HG02943 (cell line): ENCODE measurements around the gene USF2.
"Not testable (repeated sequence)": the region's sequence is repeated elsewhere in the genome, so short reads cannot be mapped to it uniquely, and the experiment has no call there.

Source experiments
- ATAC-seq: cut with Tn5 transposase; IDR thresholded peaks from one replicate; pipeline ENCODE4 v1.9.1; 2021; ENCODE audit warnings: mild to moderate bottlenecking, low read depth, moderate library complexity; ENCODE audit not compliant: unreplicated experiment

The USF2 gene, protein sequence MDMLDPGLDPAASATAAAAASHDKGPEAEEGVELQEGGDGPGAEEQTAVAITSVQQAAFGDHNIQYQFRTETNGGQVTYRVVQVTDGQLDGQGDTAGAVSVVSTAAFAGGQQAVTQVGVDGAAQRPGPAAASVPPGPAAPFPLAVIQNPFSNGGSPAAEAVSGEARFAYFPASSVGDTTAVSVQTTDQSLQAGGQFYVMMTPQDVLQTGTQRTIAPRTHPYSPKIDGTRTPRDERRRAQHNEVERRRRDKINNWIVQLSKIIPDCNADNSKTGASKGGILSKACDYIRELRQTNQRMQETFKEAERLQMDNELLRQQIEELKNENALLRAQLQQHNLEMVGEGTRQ

DNA sequence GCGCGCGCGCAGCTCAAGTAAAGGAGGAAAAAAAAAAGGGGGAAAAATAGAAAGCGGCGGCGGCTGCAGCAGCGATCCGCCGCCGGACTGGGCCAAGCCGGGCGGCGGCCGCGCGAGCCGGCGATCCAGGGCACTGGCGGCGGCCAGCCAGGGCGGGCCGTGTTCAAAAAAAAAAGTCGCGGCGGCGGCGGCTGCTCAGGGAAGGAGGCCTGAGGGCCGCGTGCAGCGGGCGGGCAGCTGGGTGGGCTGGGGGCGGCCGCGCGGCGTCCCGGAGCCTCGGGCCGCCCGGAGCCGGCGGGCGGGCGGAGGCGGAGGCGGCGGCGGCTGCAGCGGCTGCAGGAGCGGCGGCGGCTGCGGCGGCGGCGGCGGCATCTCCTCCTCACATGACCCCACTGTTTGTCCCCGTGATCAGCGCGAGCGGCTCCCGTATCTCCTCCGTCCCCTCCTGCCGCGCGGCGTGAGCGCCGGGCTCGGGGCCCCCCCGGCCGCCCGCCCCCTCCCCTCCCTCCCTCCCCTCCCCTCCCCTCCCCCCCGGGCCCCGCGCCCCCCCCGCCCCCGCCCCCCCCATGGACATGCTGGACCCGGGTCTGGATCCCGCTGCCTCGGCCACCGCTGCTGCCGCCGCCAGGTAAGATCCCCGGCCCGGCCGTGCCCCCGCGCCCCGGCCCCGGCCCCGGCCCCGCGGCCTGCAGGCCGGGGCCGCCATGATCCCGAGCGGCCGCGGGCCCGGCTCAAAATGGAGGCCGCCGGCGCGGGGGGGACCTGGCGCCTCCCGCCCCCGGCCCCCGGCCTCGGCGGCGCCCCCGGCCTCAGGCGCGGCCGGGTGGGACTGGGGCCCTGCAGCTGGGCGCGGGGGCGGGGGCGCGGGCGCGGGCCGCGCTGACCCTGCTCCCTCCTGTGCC lies at the start of gene USF2:
USF2 (plus strand) TSS at position 427 of the 902 bp plus-strand sequence; CDS start at position 567, 140 bp downstream.
- no peak for ATAC-seq

DNA sequence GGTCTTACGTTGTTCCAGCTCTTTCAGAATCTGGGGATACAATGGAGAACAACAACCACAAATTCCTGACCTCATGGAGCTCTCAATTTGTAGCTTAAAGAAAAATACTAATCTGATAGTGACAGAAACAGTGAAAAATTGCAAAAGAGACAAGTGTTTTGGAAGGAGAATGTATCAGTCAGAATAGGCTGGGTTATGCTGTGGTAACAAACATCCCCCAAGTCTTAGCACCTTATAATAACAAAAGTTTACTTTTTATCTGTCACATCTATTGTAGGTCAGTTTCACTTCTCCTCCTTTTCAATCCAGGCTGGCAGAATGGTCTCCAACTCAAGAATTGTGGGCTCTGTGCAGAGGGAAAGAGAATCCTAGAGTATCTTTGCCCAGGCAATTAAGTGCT lies 49.8 kb upstream of the USF2 start:
- no peak for ATAC-seq

DNA sequence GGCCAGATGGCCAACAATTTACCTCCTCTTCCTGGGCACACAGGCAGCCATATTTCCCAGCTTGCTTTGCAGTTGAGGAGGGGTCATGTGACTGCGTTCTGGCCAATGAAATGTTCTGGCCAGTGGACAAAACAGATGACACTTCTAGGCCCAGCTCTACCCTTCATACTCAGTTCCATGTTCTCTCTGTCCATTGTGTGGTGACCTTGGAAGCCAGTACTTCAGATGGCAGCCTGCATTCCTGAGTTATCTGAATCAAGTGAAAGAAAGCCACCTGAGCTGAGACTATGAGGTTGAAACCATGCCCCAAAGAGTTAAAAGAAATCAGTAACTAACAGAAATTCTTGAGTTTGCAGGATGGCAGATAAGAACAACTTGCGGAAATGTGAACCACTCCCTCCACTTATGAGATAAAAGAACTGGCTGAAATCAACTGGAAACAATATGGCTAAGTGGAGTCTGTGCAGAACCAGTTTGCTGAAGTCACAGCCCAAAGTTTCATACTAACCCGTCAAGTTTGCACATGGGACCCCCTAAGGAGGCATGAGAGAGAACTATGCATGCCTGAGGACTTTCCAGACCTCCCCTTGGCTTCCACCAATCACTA lies 48.3 kb upstream of the USF2 start:
- no peak for ATAC-seq

DNA sequence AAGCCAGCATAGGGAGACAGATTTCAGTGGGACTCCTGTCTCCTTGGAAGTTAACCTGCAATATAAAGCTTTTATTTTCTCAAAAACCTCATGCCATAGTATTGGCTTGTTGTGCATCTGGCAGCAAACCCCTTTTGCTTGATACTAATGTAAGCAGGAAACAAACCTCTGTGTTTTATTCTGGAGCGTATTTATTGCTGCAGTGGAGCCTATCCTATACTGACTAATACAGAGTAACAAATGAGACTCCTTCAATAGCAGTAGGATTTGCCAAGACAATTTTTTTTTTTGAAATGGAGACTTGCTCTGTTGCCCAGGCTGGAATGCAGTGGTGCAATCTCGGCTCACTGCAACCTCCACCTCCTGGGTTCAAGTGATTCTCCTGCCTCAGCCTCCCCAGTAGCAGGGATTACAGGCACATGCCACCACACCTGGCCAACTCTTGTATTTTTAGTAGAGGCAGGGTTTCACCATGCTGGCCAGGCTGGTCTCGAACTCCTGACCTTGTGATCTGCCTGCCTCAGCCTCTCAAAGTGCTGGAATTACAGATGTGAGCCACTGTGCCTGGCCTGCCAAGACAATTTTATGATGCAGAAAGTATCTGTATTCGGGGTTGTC lies 47.7 kb upstream of the USF2 start:
- ATAC-seq: not testable (repeated sequence)

DNA sequence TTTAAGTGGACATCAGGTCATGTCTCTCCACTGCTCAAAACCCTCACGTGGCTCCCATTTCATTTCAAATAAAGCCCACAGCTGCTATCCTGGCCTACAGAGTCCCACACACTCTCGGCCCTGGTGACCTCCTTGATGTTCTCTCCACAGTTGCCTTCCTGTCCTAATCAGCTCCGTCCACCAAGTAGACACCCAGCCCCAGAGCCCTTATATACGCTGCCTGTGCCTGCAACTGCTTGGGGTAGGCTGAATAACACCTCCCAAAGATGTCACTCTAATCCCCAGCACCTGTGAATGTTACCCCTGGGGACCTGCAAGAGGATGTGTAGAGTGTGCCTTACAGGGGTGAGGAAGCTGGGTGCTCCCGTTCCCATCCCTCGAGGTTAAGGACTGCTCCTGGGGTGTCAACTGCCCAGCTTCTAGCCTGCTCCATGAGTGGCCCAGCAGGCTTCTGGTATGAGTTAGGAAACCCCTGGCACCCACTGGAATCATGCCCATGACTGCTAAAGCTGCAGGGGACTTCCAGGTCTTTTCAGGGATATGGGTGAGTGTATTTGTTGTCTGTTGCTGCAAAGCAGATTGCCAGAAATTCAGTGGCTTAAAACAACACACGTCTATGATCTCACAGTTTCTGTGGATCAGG lies 46.3 kb upstream of the USF2 start:
- no peak for ATAC-seq

DNA sequence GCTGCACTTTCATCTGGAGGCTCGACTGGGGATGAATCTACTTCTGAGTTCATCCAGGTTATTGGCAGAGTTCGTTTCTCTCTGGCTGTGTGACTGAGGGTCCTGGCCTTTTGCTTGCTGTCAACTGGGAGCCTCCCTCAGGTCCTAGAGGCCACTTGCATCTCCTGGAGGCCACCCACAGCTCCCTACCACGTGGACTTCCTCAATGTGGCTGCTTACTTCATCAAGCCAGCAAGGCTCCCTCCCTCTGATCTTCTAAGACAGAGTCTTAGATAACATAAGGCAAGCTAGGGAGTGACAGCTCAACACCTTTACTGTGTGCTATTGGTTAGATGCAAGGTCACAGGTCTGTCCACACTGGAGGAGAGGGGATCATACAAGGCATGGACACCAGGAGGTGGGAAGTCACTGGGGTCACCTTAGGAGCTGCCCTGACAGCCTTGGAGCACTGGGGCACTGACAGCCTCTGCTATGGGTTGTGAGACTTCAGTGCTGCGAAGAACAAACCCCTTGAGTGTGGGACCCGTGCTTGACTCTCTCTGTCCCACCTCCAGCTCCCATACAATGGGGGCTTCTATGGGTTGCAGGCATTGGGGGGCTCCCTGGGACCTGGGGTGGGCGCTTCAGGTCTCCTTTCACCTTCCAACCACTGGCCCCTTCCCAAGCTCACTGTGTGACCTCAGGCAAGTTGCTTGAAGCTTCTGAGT lies 45.5 kb upstream of the USF2 start:
- ATAC-seq: no peak

DNA sequence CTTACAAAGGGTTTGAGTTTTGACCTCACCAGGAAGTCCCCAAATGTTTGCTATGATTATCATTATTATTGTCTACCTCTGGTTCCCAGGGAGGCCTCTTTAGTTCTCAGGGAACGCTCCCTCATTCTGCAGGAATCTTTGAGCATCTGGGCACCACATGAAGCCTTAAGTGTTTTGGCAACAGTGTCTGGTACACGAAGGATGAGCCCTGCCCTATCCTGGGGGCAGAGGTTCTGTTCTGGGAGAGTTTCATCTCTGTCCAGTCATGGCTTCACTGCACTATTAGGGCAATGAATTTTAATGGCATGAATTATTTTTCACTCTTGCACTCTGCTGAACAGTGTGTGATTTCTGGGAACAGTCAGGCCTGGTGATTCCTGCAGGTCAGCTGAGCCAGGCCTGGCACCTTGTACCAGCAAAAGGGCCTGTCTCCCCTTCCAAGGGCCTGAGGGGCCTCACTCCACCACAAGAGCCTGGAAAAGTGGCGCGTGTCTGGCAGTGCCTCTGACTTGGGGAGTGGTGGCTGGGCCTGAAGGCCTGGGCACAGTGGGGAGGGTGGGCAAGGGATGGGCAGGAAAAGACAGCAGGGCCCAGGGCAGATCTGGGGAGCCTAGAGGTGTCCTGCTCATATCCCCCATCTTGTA lies 44.8 kb upstream of the USF2 start:
- no peak for ATAC-seq

DNA sequence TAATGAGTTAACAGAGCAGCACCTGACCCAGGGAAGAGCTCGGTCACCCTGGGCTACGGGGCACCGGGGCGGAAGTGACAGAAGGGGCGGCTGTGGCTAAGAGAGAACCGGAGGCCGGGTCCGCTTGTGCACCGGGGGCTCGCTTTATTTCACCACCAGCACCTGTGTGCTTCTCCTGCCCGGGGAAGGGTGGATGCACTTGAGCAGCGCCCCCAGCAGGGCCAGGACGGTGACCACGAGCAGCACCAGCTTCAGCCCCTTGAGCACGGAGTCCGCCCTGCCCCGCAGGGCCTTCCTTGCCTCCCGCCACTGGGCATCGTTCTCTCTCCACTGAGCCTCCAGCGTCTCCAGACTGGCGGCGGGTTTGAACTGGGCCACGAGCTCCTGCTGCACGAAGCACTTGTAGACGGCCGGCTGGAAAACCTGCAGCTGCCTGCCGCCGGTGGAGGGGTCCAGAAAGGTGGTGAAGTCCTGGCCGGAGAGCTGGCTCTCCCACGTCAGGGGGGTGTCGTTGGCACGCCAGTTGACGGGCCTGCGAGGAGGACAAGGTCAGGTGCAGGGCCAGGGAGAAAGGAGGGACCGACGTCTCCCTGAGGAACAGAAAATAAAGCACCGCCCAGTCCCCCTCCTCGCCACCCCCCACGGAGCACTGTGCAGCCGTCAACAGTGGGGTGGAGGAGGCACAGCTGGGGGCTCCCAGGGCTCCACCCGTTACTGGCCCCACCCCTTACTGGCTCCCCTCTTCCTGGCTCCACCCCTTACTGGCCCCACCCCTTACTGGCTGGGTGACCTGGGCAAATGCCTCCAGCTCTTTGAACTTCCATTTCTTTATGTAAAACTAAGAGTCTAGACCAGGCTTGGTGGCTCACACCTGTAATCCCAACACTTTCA lies 43.8 kb upstream of the USF2 start:
- ATAC-seq: no peak

DNA sequence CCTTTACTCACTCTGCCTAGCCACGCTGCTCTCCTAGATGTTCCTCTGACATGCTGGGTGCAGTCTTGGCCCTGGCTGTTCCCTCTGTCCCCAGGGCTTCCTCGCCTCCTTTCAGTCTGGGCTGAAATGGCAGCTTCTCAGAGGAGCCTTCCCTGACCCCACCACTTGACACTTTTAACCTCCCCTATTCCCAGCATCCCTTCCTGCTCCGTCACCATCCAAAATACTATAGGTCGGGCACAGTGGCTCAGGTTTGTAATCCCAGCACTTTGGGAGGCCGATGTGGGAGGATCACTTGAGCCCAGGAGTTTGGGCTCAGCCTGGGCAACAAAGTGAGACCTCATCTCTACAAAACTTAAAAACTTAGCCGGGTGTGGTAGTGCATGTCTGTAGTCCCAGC lies 42.8 kb upstream of the USF2 start:
- no peak for ATAC-seq

DNA sequence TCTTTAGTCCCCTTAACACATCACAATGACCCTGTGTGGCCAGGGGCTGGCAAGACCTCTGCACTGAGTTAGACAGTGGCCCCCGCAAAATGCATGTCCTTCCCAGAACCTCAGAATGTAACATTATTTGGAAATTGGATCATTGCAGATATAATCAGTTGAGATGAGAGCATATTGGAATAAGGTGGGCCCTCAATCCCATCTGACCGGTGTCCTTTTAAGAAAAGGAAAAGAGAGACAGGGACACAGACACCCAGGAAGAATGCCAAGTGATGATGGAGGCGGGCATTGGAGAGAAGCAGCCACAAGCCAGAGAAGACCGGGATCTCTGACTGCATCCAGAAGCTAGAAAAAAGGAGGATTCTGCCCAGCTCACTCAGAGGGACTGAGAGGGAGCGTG lies 42.0 kb upstream of the USF2 start:
- no peak for ATAC-seq

DNA sequence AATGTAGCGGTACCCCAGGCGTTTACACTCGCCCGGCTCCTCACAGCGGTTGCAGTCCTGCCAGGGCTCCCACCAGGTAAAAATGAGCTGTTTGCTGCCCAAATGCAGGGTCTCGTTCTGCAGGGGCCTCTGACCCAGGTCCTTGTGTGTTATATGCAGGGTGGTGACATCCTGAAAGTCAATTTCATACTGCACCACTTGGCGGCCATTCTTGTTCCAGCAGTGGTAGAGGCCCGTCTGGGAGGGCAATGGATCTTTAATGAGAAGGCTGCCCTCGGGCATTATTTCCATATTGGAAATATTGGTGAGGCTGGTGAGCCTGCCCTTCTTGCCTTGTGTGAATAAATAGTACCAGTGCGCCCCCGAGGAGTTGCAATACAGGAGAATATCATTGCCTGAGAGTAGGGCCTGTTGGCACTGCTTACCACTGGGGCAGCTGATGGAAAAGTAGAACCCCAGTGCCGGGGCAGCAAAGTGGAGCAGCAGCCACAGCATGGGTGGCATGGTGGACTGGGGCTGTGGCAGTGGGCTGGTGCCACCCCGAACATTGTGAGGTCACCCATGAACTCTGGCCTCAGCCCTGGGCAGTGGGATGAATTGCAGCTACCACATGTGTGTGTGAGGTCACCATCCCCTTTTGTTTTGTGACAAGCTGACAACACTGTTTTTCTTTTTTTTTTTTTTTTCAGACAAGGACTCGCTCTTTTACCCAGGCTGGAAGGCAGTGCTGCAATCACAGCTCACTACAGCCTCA lies 40.4 kb upstream of the USF2 start, which contains the start of gene FAM187B:
FAM187B (minus strand) TSS at position 563 of the 754 bp plus-strand sequence; CDS start at position 504, 59 bp downstream.
- ATAC-seq: no peak

DNA sequence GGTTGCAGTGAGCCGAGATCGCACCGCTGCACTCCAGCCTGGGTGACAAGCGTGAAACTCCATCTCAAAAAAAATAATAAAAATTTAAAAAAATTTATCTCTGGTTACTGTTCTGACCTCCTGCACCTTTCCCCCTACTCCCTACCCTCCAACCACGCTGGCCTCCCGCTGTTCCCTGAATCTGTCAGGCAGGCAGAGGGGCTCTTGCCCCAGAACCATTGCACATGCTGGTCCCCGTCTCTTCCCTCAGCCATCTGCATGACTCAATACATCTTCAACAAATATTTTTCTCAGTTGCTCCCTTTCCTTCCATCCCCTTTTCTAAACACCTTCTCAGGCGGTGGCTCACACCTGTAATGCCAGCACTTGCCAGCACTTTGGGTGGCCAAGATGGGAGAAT lies 39.2 kb upstream of the USF2 start:
- ATAC-seq: no peak

DNA sequence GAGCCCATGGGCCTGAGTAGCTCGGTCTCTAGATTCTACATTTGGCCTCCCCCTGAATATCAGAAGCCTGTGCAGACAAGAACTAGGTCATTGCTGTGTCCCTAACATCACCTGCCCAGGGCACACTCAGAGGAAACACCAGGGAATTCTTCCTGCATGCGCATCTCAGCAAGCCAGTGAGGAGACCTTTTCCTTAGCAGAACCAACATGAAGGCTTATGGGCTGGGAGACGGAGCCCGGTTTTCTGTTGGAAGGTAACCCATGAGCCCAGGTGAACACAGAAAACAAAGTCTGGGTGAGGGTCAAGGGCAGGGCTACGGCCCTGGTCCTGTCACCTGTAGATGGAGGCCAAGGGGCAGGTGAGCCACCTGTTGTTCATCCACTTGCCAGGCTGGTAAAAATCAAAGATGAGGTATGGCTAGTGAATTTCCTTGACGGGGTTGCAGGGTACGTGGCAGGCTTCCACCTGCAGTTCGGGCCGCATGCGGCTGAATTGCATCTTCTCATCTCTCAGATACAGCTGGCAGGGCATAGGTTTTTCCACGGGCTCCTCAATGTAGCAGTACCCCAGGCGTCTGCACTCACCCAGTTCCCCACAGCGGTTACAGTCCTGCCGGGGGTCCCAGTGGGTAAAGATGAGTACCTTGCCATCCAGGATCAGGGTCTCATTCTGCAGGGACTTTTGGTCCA lies 36.7 kb upstream of the USF2 start:
- no peak for ATAC-seq

DNA sequence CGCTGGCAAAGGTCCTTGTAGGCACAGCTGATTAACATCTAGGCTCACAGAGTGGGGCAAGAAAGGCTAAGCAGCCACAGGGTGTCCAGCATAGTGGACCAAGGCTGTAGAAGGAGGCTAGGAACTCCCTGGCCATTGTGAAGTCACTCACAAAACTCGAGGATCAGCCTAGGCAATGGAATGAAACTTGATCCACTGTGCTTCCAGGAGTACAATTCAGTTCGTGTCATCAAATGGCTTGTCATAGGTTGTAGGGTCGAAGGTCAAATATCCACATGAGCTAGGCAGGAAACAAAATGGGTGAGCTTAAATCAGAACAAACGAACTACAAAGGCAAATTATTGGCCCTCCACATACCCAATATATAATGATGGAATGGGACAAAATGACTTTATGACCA lies 35.9 kb upstream of the USF2 start:
- ATAC-seq: no peak

DNA sequence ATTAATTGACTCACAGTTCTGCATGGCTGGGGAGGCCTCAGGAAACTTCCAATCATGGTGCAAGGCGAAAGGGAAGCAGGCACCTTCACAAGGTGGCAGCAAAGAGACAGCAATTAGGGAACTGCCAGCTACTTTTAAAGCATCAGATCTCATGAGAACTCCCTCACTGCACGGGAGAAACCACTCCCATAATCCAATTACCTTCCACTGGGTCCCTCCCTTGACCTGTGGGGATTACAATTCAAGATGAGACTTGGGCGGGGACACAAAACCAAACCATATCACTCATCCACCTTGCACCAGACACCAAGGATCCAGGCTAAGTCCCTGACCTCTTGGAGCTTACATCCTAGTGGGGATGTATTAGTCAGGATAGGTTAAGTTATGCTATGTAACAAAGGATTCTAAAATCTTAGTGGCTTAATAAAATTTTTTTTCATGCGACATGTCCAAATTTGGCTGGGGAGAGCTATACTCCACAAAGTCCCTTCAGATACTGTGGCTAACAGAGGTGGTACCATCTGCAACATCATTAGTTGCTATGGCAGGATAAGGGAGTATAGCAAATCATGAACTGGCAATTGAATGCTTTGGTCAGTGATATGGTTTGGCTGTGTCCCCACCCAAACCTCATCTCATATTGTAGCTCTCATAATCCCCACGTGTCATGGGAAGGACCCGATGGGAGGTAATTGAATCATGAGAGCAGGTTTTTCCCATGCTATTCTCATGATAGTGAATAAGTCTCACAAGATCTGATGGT lies 31.9 kb upstream of the USF2 start:
- no peak for ATAC-seq

DNA sequence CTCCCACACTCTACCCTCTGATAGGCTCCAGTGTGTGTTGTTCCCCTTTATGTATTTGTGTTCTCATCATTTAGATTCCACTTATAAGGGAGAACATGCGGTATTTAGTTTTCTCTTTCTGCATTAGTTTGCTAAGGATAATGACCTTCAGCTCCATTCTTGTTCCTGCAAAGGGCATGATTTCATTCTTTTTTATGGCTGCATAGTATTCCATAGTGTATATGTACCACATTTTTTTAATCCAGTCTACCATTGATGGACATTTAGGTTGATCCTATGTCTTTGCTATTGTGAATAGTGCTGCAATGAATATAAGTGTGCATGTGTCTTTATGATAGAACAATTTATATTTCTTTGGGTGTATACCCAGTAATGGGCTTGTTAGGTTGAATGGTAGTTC lies 29.2 kb upstream of the USF2 start:
- not testable (repeated sequence) for ATAC-seq
